NCI-H1048 (cell line): ENCODE measurements around the gene ADAMTS2.

Source experiments
- DNase-seq: peaks from one replicate; lab custom pipeline; 2025; lab: John Stamatoyannopoulos, UW

The ADAMTS2 gene

DNA sequence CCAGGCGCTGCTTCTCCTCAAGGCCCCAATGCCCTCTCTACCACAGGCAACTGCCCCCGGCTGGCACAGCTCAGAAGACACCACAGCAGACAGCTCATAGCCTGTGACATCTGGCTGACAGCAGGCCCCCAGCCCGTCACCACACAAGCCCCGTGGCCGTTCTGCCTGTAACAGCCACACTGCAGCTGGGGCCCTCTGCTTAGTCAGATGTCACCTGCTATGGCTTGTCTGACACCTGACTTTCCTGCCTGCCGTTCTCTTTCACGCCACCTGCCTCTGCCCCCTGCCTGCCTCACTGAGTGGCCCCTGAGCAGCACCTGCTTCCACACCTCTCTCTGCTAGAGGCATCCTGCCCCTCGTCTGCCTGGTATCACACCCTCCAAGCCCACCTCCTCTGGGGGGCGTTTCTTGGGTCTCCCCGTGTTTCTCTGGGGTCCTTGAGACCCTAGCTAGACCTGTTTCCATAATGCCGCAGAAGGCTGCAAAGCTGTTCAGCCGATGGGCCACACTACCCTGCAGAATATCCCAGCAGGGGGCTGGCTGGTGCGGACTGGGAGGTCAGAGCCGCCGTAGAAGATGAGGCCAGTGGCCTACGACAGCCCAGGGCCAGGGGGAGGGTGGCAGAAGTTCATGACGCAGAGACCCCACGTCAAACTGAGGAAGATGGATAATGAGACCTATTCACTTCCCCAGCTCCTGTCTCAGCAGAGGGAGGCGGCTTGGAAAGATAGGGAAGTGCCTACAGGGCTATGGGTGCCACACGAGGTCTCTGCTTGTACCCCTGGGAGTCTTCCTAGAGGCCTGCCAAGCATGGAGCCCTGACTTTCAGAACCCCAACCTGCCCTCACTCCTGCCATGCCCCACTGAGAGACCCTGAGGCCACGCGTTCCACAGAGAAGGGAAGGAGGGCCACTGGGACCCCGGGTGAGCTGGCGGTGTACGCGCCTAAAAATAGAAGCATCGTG, 190.0 kb downstream of the ADAMTS2 start:
- DNase-seq: no peak

GRCh38 chr5:179154346-179154990, 190.8 kb downstream of the ADAMTS2 start:
- no peak for DNase-seq

DNA sequence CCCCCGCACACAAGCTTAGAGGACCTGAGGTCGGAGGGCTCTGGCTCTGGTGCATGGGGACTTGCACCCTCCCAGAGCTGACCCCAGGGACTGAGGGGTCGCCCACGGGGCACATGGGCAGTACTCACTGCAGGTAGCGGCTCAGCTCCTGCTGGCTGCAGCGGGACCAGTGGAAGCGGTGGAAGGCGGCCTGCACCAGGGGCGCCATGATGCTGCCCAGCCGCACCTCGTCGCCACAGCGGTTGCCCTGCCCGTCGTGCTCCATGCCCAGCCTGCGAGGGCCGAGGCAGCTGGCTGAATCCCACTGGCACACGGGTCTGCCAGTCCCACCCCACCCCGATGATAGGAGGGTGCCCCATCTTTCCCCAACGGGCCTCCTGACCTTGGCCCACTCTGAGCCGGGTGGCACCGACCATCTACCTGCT, 191.3 kb downstream of the ADAMTS2 start:
- no peak for DNase-seq

DNA sequence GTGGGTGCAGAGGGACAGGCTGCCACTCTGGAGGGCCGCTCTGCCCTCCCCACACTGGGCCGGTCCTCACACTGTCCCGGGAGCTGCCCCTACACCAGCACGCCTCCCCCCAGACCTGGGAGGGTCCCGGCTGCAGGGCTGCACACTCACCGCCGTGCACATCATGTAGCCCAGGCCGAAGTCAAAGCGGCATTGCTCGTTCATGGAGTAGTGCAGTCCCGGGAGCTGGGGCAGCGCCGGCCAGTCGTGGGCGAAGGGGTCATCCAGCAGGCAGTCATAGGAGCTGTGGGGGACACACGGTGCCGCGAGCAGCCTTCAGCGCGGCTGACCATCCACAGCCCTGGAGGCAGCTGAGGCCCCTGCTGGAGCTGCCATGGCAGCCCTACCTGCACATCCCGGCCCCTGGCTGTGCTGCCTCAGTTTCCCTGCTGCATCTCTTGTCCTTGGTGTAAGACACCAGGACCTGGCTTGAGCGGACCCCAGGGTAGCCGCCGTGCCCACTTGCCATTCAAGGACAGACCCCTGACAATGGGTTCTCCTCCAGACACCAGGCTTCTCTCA, 191.8 kb downstream of the ADAMTS2 start:
- DNase-seq: no peak

DNA sequence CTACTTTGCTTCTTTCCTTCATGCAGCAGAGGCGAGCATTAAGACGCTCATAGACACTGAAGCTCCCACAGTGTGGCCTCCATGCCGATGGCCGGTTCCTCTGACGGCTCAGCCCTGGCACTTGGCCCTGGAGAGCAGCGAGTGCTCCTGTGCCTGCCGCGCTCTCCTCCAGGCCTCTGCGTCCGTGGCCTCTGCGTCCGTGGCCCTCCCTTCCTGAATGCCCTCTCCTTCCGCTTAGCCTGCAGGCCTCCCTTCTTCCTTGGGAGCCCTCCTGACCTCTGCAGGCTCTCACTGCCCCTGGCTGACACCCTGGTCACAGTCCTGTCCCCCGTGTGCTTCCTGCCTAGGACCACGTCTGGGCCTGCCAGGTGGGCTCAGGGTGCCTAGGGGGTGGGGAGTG, 192.3 kb downstream of the ADAMTS2 start:
- no peak for DNase-seq

DNA sequence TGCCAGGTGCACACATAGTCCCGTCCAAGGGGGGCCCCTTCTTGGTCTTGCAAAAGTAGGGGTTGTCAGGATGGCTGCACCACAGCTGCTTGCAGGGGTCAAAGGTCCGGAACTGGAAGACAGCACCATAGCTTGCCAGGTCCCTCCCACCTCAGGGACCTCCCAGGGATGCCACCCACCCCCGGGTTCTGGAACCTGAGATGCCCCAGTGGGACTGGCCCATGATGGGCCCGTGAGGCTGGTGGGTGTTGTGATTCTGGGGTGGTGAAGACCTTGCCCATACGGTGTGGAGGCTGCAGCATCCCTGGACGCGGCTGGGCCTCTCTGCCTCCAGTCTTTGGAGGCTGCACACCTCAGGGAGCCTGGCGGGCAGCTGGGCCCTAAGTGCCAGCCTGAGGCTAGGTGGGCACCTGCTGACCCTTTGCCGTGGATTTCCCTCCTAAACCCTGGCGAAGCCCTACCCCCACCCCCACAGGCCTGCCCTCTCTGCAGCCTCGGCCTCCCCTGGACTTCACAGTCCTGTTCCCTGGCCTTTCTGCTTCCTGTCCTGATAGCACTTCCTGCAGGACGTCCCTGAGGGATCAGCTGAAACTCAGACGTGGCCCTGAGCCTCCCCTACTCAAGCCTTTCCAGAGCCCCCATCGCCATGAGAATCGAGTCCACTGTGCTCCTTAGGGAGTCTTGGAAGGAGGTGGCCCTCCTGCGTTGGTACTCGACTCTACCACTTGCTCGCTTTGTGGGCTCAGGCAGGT, 192.9 kb downstream of the ADAMTS2 start:
- no peak for DNase-seq

GRCh38 chr5:179151286-179152118, 193.8 kb downstream of the ADAMTS2 start:
- DNase-seq: no peak

DNA sequence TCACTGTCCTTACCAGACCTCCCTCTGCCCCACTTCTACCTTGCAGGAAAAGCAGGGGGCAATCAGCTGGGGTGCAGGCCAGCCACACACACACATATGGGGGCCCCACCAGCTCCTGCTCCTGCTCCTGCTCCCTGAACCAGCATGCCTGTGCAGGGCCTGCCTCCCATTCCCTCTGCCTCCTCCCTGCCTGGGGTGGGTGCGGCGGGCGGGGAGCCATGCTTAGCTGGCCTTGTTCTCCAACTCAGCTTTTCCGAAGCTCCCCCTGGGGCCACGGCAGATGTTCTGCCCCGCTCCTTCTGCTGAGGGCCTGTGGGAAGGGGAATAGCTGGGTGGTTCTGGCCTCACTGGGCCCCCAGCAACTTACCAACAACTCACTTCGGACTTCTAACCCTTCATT, 195.2 kb downstream of the ADAMTS2 start:
- DNase-seq: no peak

- no peak for DNase-seq
Measured at GRCh38 chr5:179149278-179149677, 196.0 kb downstream of the ADAMTS2 start.

DNA sequence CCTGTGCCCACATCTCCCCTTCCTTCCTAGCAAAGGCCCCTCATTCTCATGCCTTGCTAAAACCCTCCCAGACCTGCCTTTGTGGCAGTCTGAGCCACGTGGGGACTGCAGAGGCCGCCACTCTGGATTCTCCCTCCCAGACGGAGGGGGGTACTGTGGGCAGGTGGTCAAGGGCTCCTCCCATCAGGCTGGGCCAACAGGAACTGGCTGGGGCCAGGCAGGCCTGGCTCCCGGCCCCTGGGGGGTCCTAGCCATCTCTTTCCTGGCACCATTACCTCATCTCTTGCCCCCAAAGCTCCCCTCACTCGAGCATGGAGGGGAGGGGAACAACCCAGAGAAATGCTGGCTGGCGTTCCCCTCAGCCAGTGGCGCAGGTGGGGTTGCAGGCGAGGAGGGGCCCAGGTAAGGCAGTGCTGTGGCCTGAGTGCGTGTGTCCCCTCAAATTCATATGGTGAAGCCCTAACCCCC, 196.5 kb downstream of the ADAMTS2 start:
- DNase-seq: no peak

- no peak for DNase-seq
Measured at GRCh38 chr5:179147991-179148702, 197.1 kb downstream of the ADAMTS2 start.

- no peak for DNase-seq
Measured at GRCh38 chr5:179146277-179146676, 199.0 kb downstream of the ADAMTS2 start.

- DNase-seq: no peak
Measured at GRCh38 chr5:179143446-179143845, 201.8 kb downstream of the ADAMTS2 start.

GRCh38 chr5:179142434-179143198, 202.6 kb downstream of the ADAMTS2 start:
- DNase-seq: no peak

DNA sequence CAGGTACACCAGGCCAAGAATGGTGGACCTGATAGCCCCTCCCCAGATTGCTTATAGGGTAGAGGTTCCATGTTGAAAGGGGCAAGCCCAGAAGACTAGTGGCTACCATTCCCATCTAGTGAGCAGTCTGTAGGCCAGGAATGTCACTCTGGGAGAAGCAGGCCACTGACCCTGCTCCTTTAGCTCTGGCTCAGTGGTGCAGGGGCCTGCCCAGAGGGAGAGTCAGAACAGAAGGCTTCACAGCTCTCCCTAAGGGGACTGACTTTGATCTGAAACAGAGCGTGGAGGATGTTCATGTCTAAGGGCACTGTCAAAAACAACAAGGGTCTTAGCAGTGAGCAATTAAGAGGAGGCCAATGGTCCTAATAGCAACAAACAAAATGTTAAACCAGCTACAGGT, 203.4 kb downstream of the ADAMTS2 start:
- no peak for DNase-seq

DNA sequence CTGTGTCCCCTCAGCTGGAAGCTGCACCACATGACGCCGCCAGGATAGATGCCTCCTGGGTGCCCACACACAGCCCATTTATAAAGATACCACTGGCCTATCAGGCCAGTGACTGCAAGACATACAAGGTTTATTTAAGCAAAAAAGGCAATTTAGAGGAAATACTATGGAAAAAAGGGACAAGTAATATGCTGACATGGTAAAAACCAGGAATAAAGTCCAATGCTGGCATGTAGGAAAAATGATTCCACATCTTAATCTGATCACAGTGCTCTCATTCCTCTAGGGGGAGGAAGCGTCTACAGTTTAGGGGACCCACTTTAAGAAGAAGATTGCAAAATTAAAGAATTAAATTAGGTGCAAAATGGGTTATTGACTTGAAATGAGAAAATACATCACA, 205.0 kb downstream of the ADAMTS2 start:
- DNase-seq: no peak

DNA sequence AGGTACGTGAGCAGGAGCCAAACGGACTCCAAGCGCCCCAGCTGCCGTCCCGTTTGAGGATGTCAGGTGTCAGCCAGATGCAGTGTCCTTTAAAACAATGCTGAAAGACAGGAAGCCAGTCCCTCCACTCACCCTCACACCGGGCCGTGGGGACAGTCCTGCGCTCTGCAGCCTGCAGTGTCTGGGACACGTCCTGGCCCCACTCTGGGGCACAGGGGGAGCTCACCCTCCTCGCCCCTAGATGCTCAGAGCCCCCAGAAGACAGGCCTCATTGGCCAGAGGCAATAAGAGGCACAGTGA, 205.4 kb downstream of the ADAMTS2 start:
- no peak for DNase-seq

- no peak for DNase-seq
Measured at GRCh38 chr5:179139111-179139935, 205.9 kb downstream of the ADAMTS2 start.

GRCh38 chr5:179138568-179138925, 206.7 kb downstream of the ADAMTS2 start:
- no peak for DNase-seq
